Nephron progenitor cell (in vitro differentiated cells): ENCODE results near the gene PFKP.

Source experiments
- DNase-seq: peaks from one replicate; pipeline ENCODE4 v3.0.0; 2021
- H3K27ac Mint-ChIP-seq: 2 replicates; pipeline ENCODE4 v1.8.0; 2021; ENCODE audit warnings: mild to moderate bottlenecking, moderate library complexity, mixed read lengths
- H3K27me3 Mint-ChIP-seq: 2 replicates; pipeline ENCODE4 v1.8.0; 2021; ENCODE audit warnings: mild to moderate bottlenecking, low read depth, mixed read lengths; ENCODE audit not compliant: poor library complexity
- H3K36me3 Mint-ChIP-seq: 2 replicates; pipeline ENCODE4 v1.8.0; 2021; ENCODE audit warnings: low read depth, mixed read lengths
- H3K4me1 Mint-ChIP-seq: 2 replicates; pipeline ENCODE4 v1.8.0; 2021; ENCODE audit warnings: mixed read lengths
- H3K4me3 Mint-ChIP-seq: 2 replicates; pipeline ENCODE4 v1.8.0; 2021; ENCODE audit warnings: mild to moderate bottlenecking, moderate library complexity, mixed read lengths
- H3K9me3 Mint-ChIP-seq: 2 replicates; pipeline ENCODE4 v1.8.0; 2021; ENCODE audit warnings: mild to moderate bottlenecking, moderate library complexity, mixed read lengths
- TF ChIP-seq, protein P1 (sequence below): fragments of 200-600 bp; sonication (generic); IDR thresholded peaks from 2 replicates; pipeline ENCODE4 v1.5.0; 2021; ENCODE audit warnings: antibody characterized with exemption

The PFKP gene

GRCh38 chr10:3125527-3126170, 58.3 kb downstream of the PFKP start:
- no peaks in the 10 kb centered on the region for H3K9me3 Mint-ChIP-seq
- peaks cover 5% of the 10 kb centered on the region for H3K27me3 Mint-ChIP-seq
- DNase-seq, result no peak
- H3K27ac Mint-ChIP-seq, result no peak overlapping the region
- no peak overlapping the region for H3K4me3 Mint-ChIP-seq
- TF ChIP-seq, protein P1, sequence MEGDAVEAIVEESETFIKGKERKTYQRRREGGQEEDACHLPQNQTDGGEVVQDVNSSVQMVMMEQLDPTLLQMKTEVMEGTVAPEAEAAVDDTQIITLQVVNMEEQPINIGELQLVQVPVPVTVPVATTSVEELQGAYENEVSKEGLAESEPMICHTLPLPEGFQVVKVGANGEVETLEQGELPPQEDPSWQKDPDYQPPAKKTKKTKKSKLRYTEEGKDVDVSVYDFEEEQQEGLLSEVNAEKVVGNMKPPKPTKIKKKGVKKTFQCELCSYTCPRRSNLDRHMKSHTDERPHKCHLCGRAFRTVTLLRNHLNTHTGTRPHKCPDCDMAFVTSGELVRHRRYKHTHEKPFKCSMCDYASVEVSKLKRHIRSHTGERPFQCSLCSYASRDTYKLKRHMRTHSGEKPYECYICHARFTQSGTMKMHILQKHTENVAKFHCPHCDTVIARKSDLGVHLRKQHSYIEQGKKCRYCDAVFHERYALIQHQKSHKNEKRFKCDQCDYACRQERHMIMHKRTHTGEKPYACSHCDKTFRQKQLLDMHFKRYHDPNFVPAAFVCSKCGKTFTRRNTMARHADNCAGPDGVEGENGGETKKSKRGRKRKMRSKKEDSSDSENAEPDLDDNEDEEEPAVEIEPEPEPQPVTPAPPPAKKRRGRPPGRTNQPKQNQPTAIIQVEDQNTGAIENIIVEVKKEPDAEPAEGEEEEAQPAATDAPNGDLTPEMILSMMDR, result no peak
- peaks cover 36% of the 10 kb centered on the region for H3K36me3 Mint-ChIP-seq
- peaks cover 47% of the 10 kb centered on the region for H3K4me1 Mint-ChIP-seq

- TF ChIP-seq, protein P1, result no peak
- no peak for DNase-seq
- H3K9me3 Mint-ChIP-seq, result no peaks in the 10 kb centered on the region
- H3K4me1 Mint-ChIP-seq, result peaks cover 43% of the 10 kb centered on the region
- H3K27me3 Mint-ChIP-seq, result peaks cover 5% of the 10 kb centered on the region
- H3K27ac Mint-ChIP-seq, result no peak overlapping the region
- H3K36me3 Mint-ChIP-seq, result peaks cover 37% of the 10 kb centered on the region
- H3K4me3 Mint-ChIP-seq, result no peak overlapping the region
These were observed 58.9 kb downstream of the PFKP start for GRCh38 chr10:3126249-3126648.

DNA sequence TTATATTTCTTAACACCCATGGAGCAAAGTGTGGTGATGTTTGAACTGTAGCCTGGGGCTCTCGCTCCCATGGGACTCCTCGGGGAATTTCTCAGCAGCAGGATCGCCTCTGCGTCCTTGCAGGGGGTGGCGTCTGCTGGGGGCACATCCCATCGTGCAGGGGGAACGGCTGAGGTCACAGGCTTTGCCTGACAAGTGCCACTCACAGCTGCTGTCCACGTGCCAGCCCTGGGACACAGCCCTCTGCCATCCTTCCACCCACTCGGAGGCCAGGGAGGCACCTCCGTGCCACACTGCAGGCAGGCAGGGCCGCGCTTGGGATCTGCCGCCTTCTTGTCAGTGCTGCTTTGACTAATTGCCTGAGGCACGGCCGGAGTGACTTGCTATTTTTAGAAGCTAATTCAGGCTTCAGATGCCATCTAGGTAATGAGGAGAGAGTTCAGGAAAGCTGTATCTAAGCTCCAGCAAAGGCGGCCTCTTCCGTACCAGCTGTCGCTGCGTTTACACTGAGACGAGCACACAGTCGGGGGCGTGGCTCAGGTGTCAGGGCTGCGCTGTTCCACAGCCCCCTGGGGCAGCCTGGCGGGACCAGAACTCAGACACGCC, 59.5 kb downstream of the PFKP start:
- H3K27me3 Mint-ChIP-seq, result peaks cover 5% of the 10 kb centered on the region
- no peak overlapping the region for H3K27ac Mint-ChIP-seq
- no peaks in the 10 kb centered on the region for H3K9me3 Mint-ChIP-seq
- DNase-seq, result peak; percentile 26
- H3K36me3 Mint-ChIP-seq, result peaks cover 42% of the 10 kb centered on the region
- TF ChIP-seq, protein P1, result no peak
- peaks cover 42% of the 10 kb centered on the region for H3K4me1 Mint-ChIP-seq
- peak overlapping the region; percentile 36 for H3K4me3 Mint-ChIP-seq

DNA sequence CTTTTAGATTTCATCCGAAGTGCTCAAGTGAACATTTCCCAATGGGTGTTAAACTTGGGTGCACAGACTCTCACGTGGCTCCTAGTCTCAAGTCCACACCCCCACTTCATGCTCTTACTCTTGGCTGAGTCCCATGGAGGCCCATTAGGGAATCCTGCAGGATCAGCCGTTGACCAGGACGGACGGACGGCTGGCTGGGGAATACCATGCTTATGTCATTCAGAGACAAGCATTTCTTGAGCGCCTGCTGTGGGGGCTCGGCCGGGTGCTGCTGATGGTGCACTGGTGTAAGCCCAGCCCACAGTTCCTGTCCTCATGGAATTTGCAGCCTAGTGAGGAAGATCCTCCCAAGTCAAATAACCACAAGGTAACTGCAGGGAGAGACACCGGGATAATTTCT, 60.6 kb downstream of the PFKP start:
- H3K27ac Mint-ChIP-seq, result no peak overlapping the region
- DNase-seq, result no peak
- no peak overlapping the region for H3K4me3 Mint-ChIP-seq
- H3K27me3 Mint-ChIP-seq, result peaks cover 5% of the 10 kb centered on the region
- TF ChIP-seq, protein P1, result no peak
- H3K9me3 Mint-ChIP-seq, result no peaks in the 10 kb centered on the region
- H3K36me3 Mint-ChIP-seq, result peaks cover 53% of the 10 kb centered on the region
- peaks cover 40% of the 10 kb centered on the region for H3K4me1 Mint-ChIP-seq

- no peaks in the 10 kb centered on the region for H3K9me3 Mint-ChIP-seq
- H3K4me1 Mint-ChIP-seq, result peaks cover 36% of the 10 kb centered on the region
- peak overlapping the region; percentile 32 for H3K27ac Mint-ChIP-seq
- no peak overlapping the region for H3K4me3 Mint-ChIP-seq
- peaks cover 57% of the 10 kb centered on the region for H3K36me3 Mint-ChIP-seq
- no peak for DNase-seq
- TF ChIP-seq, protein P1, result no peak
- H3K27me3 Mint-ChIP-seq, result peaks cover 5% of the 10 kb centered on the region
These were observed 61.2 kb downstream of the PFKP start for GRCh38 chr10:3128379-3129130.
